Coronary artery (tissue), 2 donors: Measurements from ENCODE around the gene CFAP97D2.
A peak's percentile ranks its signal among the peaks of the same experiment; 100 is the strongest.
"Not testable (repeated sequence)": the region's sequence is repeated elsewhere in the genome, so short reads cannot be mapped to it uniquely, and the experiment has no call there.

Experiments used
- DNase-seq: peaks from one replicate; pipeline ENCODE4 v3.0.0-alpha.2; 2017; ENCODE audit warnings: low spot score
- H3K27ac ChIP-seq, 2 donors: fragments of 200-600 bp; sonication (generic); one replicate each; pipeline ENCODE4 v1.5.1; 2016 to 2019
- H3K4me3 ChIP-seq: fragments of 200-600 bp; sonication (generic); 2 replicates; pipeline ENCODE4 v1.5.1; 2016; ENCODE audit warnings: mild to moderate bottlenecking, moderate library complexity
- TF ChIP-seq, protein P1 (sequence below): fragments of 200-600 bp; sonication (generic); IDR thresholded peaks from one replicate; pipeline ENCODE4 v1.5.1; 2019; ENCODE audit warnings: antibody characterized with exemption

CFAP97D2 gene

GRCh38 chr13:114179087-114179658 lies at the start of gene CFAP97D2:
Gene CFAP97D2 (plus strand): TSS chr13:114179257. CDS start chr13:114179331, 74 bp downstream.
- H3K27ac ChIP-seq: no peak within 1 kb of the TSS
- no peak within 1 kb of the TSS for H3K4me3 ChIP-seq
- no peak for DNase-seq
- TF ChIP-seq, protein P1, sequence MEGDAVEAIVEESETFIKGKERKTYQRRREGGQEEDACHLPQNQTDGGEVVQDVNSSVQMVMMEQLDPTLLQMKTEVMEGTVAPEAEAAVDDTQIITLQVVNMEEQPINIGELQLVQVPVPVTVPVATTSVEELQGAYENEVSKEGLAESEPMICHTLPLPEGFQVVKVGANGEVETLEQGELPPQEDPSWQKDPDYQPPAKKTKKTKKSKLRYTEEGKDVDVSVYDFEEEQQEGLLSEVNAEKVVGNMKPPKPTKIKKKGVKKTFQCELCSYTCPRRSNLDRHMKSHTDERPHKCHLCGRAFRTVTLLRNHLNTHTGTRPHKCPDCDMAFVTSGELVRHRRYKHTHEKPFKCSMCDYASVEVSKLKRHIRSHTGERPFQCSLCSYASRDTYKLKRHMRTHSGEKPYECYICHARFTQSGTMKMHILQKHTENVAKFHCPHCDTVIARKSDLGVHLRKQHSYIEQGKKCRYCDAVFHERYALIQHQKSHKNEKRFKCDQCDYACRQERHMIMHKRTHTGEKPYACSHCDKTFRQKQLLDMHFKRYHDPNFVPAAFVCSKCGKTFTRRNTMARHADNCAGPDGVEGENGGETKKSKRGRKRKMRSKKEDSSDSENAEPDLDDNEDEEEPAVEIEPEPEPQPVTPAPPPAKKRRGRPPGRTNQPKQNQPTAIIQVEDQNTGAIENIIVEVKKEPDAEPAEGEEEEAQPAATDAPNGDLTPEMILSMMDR: no peak

GRCh38 chr13:114129649-114130062 lies 49.4 kb upstream of the CFAP97D2 start:
- no peak for DNase-seq
- TF ChIP-seq, protein P1: no peak
- H3K4me3 ChIP-seq: peak overlapping the region; percentile 91
- H3K27ac ChIP-seq: peak overlapping the region in 1 of 2 donors; percentile 87

- no peak for DNase-seq
- Histone ChIP-seq H3K27ac (peak overlapping the region; percentile 75 to 87), H3K4me3 (peak overlapping the region; percentile 91)
- TF ChIP-seq, protein P1: no peak
Observed at GRCh38 chr13:114130131-114130836, 48.8 kb upstream of the CFAP97D2 start.

GRCh38 chr13:114130837-114131582 lies 48.0 kb upstream of the CFAP97D2 start:
- H3K4me3 ChIP-seq: peak overlapping the region; percentile 91
- TF ChIP-seq, protein P1: no peak
- H3K27ac ChIP-seq: peak overlapping the region; percentile 75 to 87
- DNase-seq: no peak

DNA sequence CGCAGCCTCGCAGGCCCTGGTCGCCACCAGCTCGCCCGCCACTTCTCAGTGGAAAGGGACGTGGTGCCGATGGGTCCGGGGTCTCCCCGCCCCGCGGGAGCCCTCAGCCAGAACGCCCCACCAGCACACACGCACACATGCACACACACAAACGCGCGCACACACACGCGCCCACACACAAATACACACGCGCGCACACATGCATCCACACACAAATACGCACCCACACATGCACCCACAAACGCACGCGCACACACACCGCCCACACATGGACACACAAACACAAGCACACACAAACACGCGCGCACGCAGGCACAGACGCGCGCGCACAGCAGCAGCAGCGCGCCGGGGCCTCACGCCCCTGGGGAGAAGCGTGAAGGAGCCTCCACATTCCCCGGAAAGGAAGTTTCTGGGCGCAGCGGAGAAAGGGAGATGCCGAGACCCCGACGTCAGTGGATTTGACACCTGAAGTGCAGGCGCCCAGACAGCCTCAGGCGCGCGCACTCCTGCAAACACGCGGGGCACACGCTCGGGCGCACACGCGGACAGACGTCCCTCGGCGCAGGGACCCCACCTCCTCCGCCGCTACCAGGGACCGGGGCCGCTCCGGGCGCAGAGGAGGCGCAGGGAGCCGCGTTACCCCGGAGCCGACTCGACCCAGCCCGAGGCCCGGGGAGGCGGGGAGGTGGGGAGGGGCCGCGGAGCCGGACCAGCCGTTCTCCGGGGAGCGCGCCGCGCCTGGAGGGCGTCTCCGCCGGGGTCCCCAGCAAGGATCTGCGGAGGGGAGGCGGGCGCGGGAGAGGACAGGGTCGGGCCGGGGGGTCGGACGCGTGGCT lies 47.3 kb upstream of the CFAP97D2 start:
- TF ChIP-seq, protein P1: no peak

GRCh38 chr13:114132419-114133121 lies 46.5 kb upstream of the CFAP97D2 start, which contains the start of gene RASA3:
Gene RASA3 (minus strand): TSS chr13:114132623. CDS start chr13:114132489, 134 bp downstream.
- Histone ChIP-seq H3K27ac (peak within 1 kb of the TSS; percentile 75 to 87), H3K4me3 (peak within 1 kb of the TSS; percentile 91)
- DNase-seq: peak; percentile 89
- TF ChIP-seq, protein P1: no peak

More for the DNA sequence above, 47.3 kb upstream of the CFAP97D2 start:
- H3K27ac ChIP-seq: peak overlapping the region; percentile 75 to 87
- peak overlapping the region; percentile 91 for H3K4me3 ChIP-seq
- no peak for DNase-seq

GRCh38 chr13:114133126-114133525 lies 45.9 kb upstream of the CFAP97D2 start:
- Histone ChIP-seq H3K4me3 (peak overlapping the region; percentile 91), H3K27ac (peak overlapping the region in 1 of 2 donors; percentile 87)
- not testable (repeated sequence) for DNase-seq

GRCh38 chr13:114133552-114133951 lies 45.5 kb upstream of the CFAP97D2 start:
- not testable (repeated sequence) for DNase-seq, H3K27ac ChIP-seq, H3K4me3 ChIP-seq
